ENCODE data around the gene HOXD3.

The HOXD3 gene

DNA sequence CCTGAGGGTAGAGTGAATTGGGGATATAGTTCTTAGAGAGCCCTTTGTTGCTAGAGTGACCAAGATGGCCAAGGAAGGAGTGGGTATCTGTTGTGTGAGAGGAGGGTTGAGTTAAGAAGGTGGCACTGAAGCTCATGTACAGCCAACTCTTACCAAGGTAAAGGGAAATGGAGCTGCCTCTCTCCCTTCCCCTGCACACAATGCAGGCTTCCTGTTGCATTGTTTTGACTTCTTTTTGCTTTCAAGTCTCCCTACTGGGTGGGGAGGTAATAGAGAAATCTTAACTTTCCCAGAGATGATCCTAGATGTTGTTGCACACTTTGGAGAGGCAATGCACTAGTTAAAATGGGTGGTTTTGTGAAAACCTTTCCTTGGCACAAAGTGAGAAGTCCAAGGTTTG lies 55.2 kb downstream of the HOXD3 start:
- no peak for DNase-seq (ENCODE audit: low spot score)

DNA sequence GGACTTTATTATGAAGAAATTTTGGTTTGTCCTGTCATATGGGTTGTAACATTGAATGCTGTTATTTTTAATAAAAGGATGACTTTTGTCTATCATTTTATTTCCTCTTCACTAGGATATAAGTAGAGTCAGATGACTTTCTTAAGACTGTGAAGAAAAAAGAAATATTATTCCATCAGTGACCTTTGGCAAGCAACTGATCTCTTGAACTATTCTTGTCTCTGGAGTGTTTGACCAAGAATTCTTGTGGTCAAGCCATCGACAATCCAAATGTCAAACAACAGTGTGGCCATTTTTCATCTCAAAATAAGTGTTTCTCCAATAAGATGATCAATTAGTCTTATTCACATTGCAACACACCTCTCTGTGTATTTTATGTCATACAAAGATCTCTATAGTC lies 56.3 kb downstream of the HOXD3 start:
- no peak for DNase-seq (ENCODE audit: low spot score)
